Measurements from ENCODE around the gene AVEN.

GRCh38 chr15:33866101-33866737, 172.8 kb downstream of the AVEN start:
- TF ChIP-seq POLR2A (IDR thresholded peaks at IDR 0.05) (no peak), CTCF (IDR thresholded peaks at IDR 0.05 in 8 of 11, conservative IDR thresholded peaks at IDR 0.05 in 3 of 11) (no peak), POLR2AphosphoS5 (IDR thresholded peaks at IDR 0.05) (no peak)

All from spleen (tissue), 7 donors.